ENCODE data around the gene MYO19.
A peak's percentile ranks its signal among the peaks of the same experiment; 100 is the strongest.

The MYO19 gene

GRCh38 chr17:36463916-36464764, 70.5 kb downstream of the MYO19 start:
- no peaks in the 10 kb centered on the region for H3K79me2 ChIP-seq (ENCODE audit: low read length)
- no peaks in the 10 kb centered on the region for H3K36me3 ChIP-seq (replicated peaks; ENCODE audit: low read depth, low read length)
- H3K27ac ChIP-seq (ENCODE audit: low read length), result no peak overlapping the region
- no peaks in the 10 kb centered on the region for H3K4me1 ChIP-seq (ENCODE audit: low read length)
- no peaks in the 10 kb centered on the region for H3K9me3 ChIP-seq (ENCODE audit: insufficient read depth, low read length)
- no peak overlapping the region for H3K4me2 ChIP-seq (ENCODE audit: low read length)
- H2AFZ ChIP-seq (ENCODE audit: low read depth, low read length), result no peak overlapping the region
- no peak overlapping the region for H3K4me3 ChIP-seq (ENCODE audit: low read length)
- no peak for TF ChIP-seq CTCF (IDR thresholded peaks at IDR 0.05; ENCODE audit: low read depth, low read length)
- TF ChIP-seq EZH2phosphoT487 (IDR thresholded peaks at IDR 0.05; ENCODE audit: low read depth), result no peak
- H4K20me1 ChIP-seq (ENCODE audit: insufficient read depth, low read length), result no peaks in the 10 kb centered on the region
- H3K9ac ChIP-seq (ENCODE audit: low read length), result no peak overlapping the region
- H3K27me3 ChIP-seq (ENCODE audit: low read depth, low read length), result peaks cover 34% of the 10 kb centered on the region

GRCh38 chr17:36461330-36462110, 73.1 kb downstream of the MYO19 start:
- H3K4me3 ChIP-seq (ENCODE audit: low read length), result no peak overlapping the region
- no peaks in the 10 kb centered on the region for H3K79me2 ChIP-seq (ENCODE audit: low read length)
- TF ChIP-seq EZH2phosphoT487 (IDR thresholded peaks at IDR 0.05; ENCODE audit: low read depth), result no peak
- TF ChIP-seq CTCF (IDR thresholded peaks at IDR 0.05; ENCODE audit: low read depth, low read length), result no peak
- H3K9me3 ChIP-seq (ENCODE audit: insufficient read depth, low read length), result no peaks in the 10 kb centered on the region
- H3K4me2 ChIP-seq (ENCODE audit: low read length), result no peak overlapping the region
- no peaks in the 10 kb centered on the region for H3K36me3 ChIP-seq (replicated peaks; ENCODE audit: low read depth, low read length)
- H3K4me1 ChIP-seq (ENCODE audit: low read length), result no peaks in the 10 kb centered on the region
- H4K20me1 ChIP-seq (ENCODE audit: insufficient read depth, low read length), result no peaks in the 10 kb centered on the region
- H2AFZ ChIP-seq (ENCODE audit: low read depth, low read length), result no peak overlapping the region
- H3K27ac ChIP-seq (ENCODE audit: low read length), result no peak overlapping the region
- no peak overlapping the region for H3K9ac ChIP-seq (ENCODE audit: low read length)
- peaks cover 21% of the 10 kb centered on the region for H3K27me3 ChIP-seq (ENCODE audit: low read depth, low read length)

GRCh38 chr17:36460265-36460937, 74.3 kb downstream of the MYO19 start:
- H3K4me2 ChIP-seq (ENCODE audit: low read length), result no peak overlapping the region
- H3K27ac ChIP-seq (ENCODE audit: low read length), result no peak overlapping the region
- H4K20me1 ChIP-seq (ENCODE audit: insufficient read depth, low read length), result no peaks in the 10 kb centered on the region
- H3K79me2 ChIP-seq (ENCODE audit: low read length), result no peaks in the 10 kb centered on the region
- H3K9ac ChIP-seq (ENCODE audit: low read length), result no peak overlapping the region
- no peaks in the 10 kb centered on the region for H3K4me1 ChIP-seq (ENCODE audit: low read length)
- H3K4me3 ChIP-seq (ENCODE audit: low read length), result no peak overlapping the region
- no peak overlapping the region for H2AFZ ChIP-seq (ENCODE audit: low read depth, low read length)
- peak; percentile 17; the same call in 1 of the 2 replicates for TF ChIP-seq CTCF (IDR thresholded peaks at IDR 0.05; ENCODE audit: low read depth, low read length)
- no peak for TF ChIP-seq EZH2phosphoT487 (IDR thresholded peaks at IDR 0.05; ENCODE audit: low read depth)
- H3K27me3 ChIP-seq (ENCODE audit: low read depth, low read length), result peaks cover 21% of the 10 kb centered on the region
- H3K9me3 ChIP-seq (ENCODE audit: insufficient read depth, low read length), result no peaks in the 10 kb centered on the region
- H3K36me3 ChIP-seq (replicated peaks; ENCODE audit: low read depth, low read length), result no peaks in the 10 kb centered on the region

GRCh38 chr17:36459601-36460000, 75.1 kb downstream of the MYO19 start:
- H3K27ac ChIP-seq (ENCODE audit: low read length), result no peak overlapping the region
- no peaks in the 10 kb centered on the region for H3K79me2 ChIP-seq (ENCODE audit: low read length)
- H3K9me3 ChIP-seq (ENCODE audit: insufficient read depth, low read length), result no peaks in the 10 kb centered on the region
- H3K4me1 ChIP-seq (ENCODE audit: low read length), result no peaks in the 10 kb centered on the region
- H3K4me2 ChIP-seq (ENCODE audit: low read length), result no peak overlapping the region
- TF ChIP-seq EZH2phosphoT487 (IDR thresholded peaks at IDR 0.05; ENCODE audit: low read depth) (no peak), CTCF (IDR thresholded peaks at IDR 0.05; ENCODE audit: low read depth, low read length) (no peak)
- H3K9ac ChIP-seq (ENCODE audit: low read length), result no peak overlapping the region
- H3K4me3 ChIP-seq (ENCODE audit: low read length), result no peak overlapping the region
- no peak overlapping the region for H2AFZ ChIP-seq (ENCODE audit: low read depth, low read length)
- peaks cover 21% of the 10 kb centered on the region for H3K27me3 ChIP-seq (ENCODE audit: low read depth, low read length)
- H3K36me3 ChIP-seq (replicated peaks; ENCODE audit: low read depth, low read length), result no peaks in the 10 kb centered on the region
- no peaks in the 10 kb centered on the region for H4K20me1 ChIP-seq (ENCODE audit: insufficient read depth, low read length)

Measured in OCI-LY3 (cell line).